ENCODE measurements around the gene LPP.

Gene LPP

GRCh38 chr3:188797045-188797444 lies 643.1 kb downstream of the LPP start:
- no peak for DNase-seq (ENCODE audit: low spot score)

DNA sequence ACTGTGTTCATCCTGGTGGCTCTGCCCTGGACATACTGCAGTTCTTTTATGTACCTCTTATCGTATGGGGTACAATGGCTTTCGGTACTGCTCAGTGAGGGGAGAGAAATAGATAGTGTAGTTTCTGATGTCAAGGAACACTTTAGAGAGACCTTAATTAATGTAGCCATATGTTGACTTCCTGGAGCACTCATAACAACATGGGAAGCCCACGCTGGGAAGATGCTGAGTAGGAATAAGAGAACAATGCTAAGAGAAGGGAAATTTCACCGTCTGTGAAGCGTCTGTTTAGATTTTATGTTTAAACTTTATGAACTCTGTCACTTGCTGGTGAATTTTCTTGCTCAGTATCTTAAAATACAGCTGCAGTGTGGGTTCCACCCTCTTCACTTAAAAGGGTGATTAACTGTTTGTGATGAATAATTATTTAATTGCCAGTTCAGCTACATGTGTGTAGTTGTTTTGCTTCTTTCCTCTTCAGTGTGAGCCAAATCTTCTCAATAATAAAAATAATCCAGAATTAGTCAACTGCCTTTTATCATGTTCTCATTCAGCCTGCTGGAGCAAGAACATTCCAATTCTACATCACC lies 644.7 kb downstream of the LPP start:
- no peak for DNase-seq (ENCODE audit: low spot score)

- DNase-seq (ENCODE audit: low spot score), result no peak
These were observed 647.4 kb downstream of the LPP start for GRCh38 chr3:188801393-188801792.

GRCh38 chr3:188802645-188803044 lies 648.7 kb downstream of the LPP start:
- DNase-seq (ENCODE audit: low spot score), result no peak

DNA sequence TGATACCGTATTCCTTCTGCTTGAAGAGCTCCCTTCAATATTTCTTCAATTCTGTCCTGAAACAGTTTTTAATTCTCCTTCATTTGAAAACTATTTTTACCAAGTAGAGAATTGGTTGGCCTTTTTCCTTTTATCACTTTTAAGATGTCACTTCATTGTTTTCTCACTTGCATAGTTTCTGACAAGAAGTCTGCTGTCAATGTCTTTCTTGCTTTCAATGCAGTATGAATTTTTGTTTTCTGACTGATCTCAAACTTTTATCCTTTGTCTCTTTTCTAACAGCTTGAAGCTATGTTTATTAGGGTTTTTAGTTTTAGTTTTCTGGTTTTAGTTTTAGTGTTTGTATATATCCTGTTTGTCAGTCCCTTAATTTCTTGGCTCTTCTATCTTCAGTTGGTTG lies 653.0 kb downstream of the LPP start:
- DNase-seq (ENCODE audit: low spot score), result no peak

- DNase-seq (ENCODE audit: low spot score), result no peak
These were observed 658.2 kb downstream of the LPP start for GRCh38 chr3:188812198-188812597.

- no peak for DNase-seq (ENCODE audit: low spot score)
These were observed 660.6 kb downstream of the LPP start for GRCh38 chr3:188814581-188814980.

DNA sequence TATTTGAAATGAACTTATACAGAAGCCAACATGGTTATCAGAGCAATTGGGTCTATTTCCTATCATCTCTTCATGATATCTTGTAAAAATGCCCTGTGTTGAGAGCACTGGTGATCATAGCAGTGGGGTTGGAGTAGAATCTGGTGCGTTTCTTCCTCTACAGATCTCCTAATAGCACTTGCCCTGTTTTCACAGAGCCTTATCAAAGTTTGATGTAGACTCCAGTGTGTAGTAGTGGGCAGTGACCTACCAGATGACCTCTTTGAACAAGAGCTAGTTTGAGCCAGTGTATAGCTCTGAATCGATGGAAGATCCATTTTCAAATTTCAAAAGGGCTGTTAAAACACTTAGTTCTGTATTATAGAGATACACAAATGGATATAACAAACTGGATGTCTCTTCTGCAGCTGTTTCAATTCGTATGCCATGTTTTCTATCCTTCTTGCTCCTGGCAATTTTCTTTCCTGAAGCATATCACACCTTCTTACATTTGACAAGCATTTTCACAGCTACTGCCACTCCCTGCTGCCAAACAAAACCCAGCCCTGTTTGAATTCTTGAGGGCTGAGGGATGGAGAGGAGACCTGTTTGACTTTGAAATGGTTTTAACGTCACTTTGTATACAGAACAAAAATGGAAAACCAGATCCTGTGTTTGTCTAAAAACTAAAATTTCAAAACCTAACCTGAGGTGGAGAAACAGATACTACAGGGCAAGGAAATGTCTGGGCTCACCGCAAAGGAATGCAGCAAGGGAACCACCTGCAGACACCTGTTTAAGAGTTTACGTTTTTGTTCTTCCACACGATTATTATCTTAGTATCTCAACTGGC lies 663.4 kb downstream of the LPP start:
- DNase-seq (ENCODE audit: low spot score), result no peak

DNA sequence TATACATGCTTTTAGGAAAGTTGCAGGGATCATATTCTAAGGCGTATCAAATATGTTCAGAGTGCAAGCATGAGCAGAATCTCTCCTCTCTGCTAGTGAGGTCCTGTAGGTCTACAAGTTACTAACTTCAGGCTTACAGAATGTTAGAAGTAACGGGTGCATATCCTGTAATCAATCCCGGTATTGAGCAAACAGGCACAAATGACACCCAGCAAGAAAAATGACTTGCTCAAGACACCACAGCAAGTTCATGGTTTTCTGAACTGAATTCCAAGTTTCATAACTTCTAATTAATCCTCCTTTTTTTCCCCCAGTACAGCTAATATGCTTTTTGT lies 663.9 kb downstream of the LPP start:
- DNase-seq (ENCODE audit: low spot score), result no peak

- no peak for DNase-seq (ENCODE audit: low spot score)
These were observed 664.3 kb downstream of the LPP start for GRCh38 chr3:188818282-188818681.

- DNase-seq (ENCODE audit: low spot score), result no peak
These were observed 666.0 kb downstream of the LPP start for GRCh38 chr3:188819939-188820338.

DNA sequence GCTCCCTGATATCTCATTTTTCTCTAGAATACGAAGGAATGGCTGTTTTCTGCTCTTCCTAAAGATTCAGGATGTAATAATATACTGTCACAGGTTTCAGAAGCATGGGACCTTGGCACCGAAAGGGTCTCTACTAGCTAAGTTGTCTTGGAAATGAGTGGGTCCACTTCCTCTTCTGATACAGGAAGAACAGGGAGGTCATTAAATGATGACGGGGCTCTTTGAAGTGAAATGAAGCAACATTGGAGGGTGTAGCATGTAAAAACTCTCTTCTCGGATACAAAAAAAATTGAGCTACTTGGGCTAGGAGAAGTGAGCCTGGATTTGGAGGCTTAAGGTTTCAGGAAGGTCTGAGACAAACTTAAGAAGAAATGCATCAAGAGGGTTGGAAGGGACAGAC lies 668.0 kb downstream of the LPP start:
- peak; percentile 35 for DNase-seq (ENCODE audit: low spot score)

DNA sequence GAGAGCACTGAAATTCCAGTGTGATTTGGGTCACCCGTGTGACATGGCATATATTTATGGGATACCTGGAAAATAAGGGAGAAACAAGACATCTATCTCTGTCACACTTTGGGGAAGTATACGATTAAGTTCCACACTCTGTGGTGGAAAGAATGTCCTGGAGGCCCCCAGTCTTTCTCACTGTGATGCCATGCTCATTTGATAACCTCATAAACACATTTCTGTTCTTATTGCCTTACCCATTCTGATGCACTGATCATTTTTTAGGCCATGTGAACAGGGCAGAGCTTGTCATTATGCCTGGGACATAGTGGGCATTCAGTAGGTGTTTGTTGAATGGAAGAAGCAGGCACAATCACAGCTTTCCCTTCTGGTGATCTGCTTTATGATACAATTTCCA lies 668.5 kb downstream of the LPP start:
- DNase-seq (ENCODE audit: low spot score), result peak; percentile 16

DNA sequence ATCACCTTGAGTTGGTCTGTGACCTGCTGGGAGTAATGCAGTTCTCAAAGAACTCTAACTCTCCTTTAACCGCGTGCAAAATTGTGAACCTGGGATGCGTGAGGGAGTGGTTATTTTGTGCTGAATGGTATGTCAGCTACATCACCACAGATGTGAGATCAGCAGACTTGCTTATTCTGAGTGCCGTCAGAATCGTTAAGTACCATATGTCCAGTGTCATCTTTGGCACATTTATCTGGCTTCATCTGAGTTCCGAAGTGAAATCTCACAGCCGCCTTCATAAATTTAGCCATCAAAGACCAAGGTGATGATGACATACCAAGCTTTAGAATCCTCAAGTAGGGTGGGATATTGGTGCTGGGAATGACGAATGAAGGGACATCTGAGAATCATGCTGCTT lies 670.6 kb downstream of the LPP start:
- DNase-seq (ENCODE audit: low spot score), result no peak

GRCh38 chr3:188825901-188826300 lies 671.9 kb downstream of the LPP start:
- DNase-seq (ENCODE audit: low spot score), result no peak

DNA sequence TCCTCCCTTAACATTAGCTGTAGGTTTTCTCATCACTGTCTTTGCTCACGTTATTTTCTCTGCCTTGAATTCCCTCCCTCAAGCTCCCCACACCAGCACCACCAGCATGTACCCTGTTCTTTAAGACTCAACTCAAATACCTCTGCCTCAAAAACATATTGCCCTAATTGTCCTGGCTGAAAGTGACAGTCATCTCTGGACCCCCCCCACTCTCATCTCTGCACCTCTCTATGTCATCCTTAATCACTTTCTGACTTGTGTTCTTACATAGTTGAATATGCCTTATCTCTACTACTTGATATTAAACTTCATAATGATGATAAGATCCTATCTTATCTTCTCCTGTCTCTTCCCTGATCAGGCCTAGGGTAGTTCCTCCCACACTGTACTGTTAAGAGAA lies 672.6 kb downstream of the LPP start:
- DNase-seq (ENCODE audit: low spot score), result no peak

GRCh38 chr3:188827103-188827502 lies 673.1 kb downstream of the LPP start:
- no peak for DNase-seq (ENCODE audit: low spot score)

DNA sequence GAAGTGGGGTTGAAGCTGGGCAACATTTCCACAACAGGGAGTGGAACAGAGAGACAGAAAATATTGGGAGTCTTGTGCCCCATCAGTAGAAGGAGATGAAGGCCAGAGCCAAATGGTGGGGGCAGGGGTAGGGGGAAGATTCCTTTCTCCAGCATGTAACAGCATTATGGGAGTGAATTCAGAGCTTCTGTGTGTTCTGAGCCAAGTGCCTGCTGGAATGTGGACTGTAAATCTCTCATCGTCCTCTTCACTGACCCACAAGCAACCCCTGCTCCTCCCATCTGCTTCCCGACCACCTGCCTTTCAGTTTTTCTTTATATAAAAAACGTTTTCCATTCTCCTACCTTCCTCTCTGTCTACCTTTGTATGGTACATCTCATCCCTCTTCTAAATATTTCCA lies 673.6 kb downstream of the LPP start:
- DNase-seq (ENCODE audit: low spot score), result no peak

DNA sequence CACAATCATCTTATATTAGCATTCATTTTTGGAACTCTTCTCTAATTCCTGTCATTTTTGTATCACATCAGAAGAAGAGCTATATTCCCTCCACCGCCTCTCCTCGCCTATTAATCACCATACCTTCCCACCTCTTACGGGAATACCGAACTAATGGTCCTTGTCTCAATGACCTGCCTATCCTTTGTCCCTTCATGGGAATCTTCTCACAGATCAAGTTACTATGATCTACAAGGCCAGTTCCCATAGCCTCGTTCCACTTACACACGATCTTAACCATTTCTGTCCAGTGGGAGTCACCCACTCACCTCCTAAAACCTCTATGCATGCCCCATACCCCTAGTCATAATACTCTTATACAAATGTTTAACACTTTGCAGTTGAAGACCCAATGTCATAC lies 675.2 kb downstream of the LPP start:
- no peak for DNase-seq (ENCODE audit: low spot score)

DNA sequence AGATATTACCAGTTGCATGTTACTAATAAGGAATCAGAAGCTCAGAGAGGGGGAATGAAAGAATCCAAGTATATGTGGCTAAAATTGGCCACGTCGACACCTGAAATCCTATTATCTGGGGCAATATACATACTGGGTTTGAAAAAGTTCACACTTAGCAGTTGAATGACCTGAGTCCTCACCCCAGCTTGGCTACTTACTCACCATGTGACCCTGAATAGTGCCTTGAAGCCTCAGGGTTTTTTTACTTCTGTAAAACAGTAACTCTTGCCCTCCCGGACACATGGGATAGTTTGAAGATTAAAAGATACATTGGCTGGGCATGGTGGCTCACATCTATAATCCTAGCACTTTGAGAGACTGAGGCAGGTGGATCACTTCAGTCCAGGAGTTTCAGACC lies 675.6 kb downstream of the LPP start:
- DNase-seq (ENCODE audit: low spot score), result no peak

DNA sequence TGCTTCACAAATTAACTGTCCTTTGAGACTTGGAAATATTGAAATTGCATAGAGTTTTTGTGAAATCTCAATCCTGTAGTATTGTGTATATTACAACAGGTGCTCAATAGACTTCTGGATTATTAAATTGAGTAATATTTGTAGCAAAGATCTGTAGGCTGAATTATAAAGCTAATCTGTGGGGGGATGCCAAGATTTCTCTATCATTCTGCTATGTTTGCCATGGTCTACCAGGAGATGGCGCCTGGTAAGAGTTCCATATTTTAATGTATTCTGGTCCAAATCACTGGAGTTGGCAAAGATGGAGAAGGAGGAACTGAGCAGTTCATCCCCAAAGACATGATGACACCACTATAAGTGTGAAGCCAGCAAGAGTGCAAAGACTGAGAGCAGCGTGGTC lies 676.9 kb downstream of the LPP start:
- no peak for DNase-seq (ENCODE audit: low spot score)

DNA sequence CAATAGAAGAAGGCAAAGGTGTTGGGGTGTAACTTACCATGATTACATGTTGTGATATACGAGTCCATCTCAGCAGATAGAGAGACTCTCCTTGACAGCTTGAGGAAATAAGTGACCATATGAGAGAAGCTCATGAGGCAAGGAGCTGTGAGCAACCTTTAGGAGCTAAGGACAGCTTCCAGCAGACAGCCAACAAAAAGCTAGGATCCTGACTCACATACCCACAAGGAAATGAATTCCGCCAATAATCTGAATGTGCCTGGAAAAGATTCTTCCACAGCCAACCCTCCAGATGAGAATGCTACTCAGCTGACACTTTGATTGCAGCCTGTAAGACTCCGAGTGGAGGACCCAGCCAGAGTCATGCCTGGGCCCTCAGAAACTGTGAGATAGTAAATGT lies 678.2 kb downstream of the LPP start:
- no peak for DNase-seq (ENCODE audit: low spot score)

DNA sequence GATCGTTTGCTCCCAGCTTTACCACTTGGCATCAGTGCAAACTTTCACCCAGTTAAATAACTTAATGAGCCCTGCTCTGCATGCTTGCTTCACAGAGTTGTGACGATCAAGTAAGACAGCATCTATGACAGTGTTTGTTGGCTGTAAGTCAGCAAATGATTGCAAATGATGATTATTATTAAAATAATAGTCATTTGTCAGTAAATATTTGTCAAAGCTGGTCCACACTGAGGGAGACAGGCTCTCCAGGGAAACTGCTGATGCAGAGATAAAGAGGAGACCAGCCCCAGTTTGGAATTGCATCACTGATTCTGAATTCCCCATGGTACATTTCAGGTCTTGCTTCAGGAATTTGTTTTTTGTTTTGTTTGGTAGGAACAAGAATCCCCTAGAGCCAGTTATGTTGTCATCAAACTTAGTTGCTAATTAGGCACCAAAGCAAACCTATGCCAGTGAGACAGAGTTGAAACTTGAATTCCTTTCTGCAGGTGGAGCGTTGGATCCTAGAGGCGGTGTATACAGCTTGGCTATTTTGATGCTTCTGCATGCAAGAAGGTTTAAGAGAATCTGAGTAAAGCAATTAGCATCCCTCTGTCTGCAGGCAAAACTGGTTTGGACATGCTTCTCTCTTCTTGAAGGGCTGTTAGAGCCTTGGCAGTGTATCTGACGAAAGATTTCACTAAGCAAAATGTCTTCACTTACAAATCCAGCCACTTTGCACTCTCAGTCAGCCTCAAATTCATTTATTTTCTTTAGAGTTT lies 679.2 kb downstream of the LPP start:
- no peak for DNase-seq (ENCODE audit: low spot score)

Measured in kidney capillary endothelial cell (primary cell).